GM19452 (cell line): ENCODE results near the gene PXYLP1.
A peak's percentile ranks its signal among the peaks of the same experiment; 100 is the strongest.

Experiments used
- ATAC-seq: cut with Tn5 transposase; IDR thresholded peaks from one replicate; pipeline ENCODE4 v1.9.1; 2021; ENCODE audit not compliant: unreplicated experiment

PXYLP1 gene

GRCh38 chr3:141248064-141248463 is 16.4 kb downstream of the PXYLP1 start:
- ATAC-seq, result no peak

- no peak for ATAC-seq
Observed at GRCh38 chr3:141249041-141249440, 17.4 kb downstream of the PXYLP1 start.

- ATAC-seq, result no peak
Observed at GRCh38 chr3:141250342-141250741, 18.7 kb downstream of the PXYLP1 start.

- ATAC-seq, result no peak
Observed at GRCh38 chr3:141250828-141251227, 19.2 kb downstream of the PXYLP1 start.

- ATAC-seq, result no peak
Observed at GRCh38 chr3:141253326-141253725, 21.7 kb downstream of the PXYLP1 start.

GRCh38 chr3:141253811-141254210 is 22.2 kb downstream of the PXYLP1 start:
- ATAC-seq, result no peak

GRCh38 chr3:141255137-141255845 is 23.7 kb downstream of the PXYLP1 start:
- no peak for ATAC-seq

- ATAC-seq, result no peak
Observed at GRCh38 chr3:141255846-141256261, 24.2 kb downstream of the PXYLP1 start.

- no peak for ATAC-seq
Observed at GRCh38 chr3:141256820-141257219, 25.2 kb downstream of the PXYLP1 start.

GRCh38 chr3:141257961-141258360 is 26.3 kb downstream of the PXYLP1 start:
- ATAC-seq, result no peak

- ATAC-seq, result no peak
Observed at GRCh38 chr3:141258973-141259372, 27.3 kb downstream of the PXYLP1 start.

- no peak for ATAC-seq
Observed at GRCh38 chr3:141259821-141260629, 28.4 kb downstream of the PXYLP1 start.

GRCh38 chr3:141260630-141260927 is 29.0 kb downstream of the PXYLP1 start:
- ATAC-seq, result no peak

- ATAC-seq, result no peak
Observed at GRCh38 chr3:141261472-141262307, 30.1 kb downstream of the PXYLP1 start.

- no peak for ATAC-seq
Observed at GRCh38 chr3:141262308-141262705, 30.7 kb downstream of the PXYLP1 start.

GRCh38 chr3:141266186-141266585 is 34.6 kb downstream of the PXYLP1 start:
- no peak for ATAC-seq

GRCh38 chr3:141266797-141267555 is 35.4 kb downstream of the PXYLP1 start:
- peak; percentile 69 for ATAC-seq

- ATAC-seq, result no peak
Observed at GRCh38 chr3:141267629-141268028, 36.0 kb downstream of the PXYLP1 start.

GRCh38 chr3:141268306-141268705 is 36.7 kb downstream of the PXYLP1 start:
- no peak for ATAC-seq

- no peak for ATAC-seq
Observed at GRCh38 chr3:141268791-141269190, 37.2 kb downstream of the PXYLP1 start.

- no peak for ATAC-seq
Observed at GRCh38 chr3:141269961-141270360, 38.3 kb downstream of the PXYLP1 start.
